ENCODE data around the gene FAM174B. TPM values are rescaled to one million over a fixed set of nuclear protein-coding genes. Genes with fewer than 3 reads are reported as not detected.
A peak's percentile ranks its signal among the peaks of the same experiment; 100 is the strongest.

The FAM174B gene
- total RNA-seq, 4 donors from 2014 or later = 9.2 to 15.5 (median 13.3) TPM

DNA sequence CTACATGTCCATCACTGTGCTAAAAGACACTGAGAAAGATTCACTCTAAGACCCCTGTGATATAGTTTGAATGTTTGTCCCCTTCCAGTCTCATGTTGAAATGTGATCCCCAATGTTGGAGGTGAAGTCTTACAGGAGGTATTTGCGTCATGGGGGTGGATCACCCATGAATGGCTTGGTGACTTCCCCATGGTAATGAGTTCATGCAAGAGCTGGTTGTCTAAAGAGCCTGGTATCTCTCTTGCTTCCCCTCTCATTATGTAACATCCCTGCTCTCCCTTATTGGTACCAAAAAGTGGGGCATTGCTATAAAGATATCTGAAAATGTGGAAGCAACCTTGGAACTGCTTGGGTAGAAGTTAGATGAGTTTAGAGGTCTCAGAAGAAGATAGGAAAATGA is 32.2 kb upstream of the FAM174B start:
- H3K4me3 ChIP-seq = no peak overlapping the region
- peaks cover 0 to 12% (median 0%) of the 10 kb centered on the region in 3 donors for H3K9me3 ChIP-seq
- no peak overlapping the region for H3K27ac ChIP-seq
- ATAC-seq = no peak
- WGBS, 2 donors (ENCODE audit: low coverage in 1 of 2) = 50 to 75% methylated on average over 1 of the region's 1 CpG
- TF ChIP-seq EP300 (IDR thresholded peaks at IDR 0.05) (no peak), POLR2A (IDR thresholded peaks at IDR 0.05) (no peak), POLR2AphosphoS5 (IDR thresholded peaks at IDR 0.05) (no peak)
- TF ChIP-seq, protein P1, sequence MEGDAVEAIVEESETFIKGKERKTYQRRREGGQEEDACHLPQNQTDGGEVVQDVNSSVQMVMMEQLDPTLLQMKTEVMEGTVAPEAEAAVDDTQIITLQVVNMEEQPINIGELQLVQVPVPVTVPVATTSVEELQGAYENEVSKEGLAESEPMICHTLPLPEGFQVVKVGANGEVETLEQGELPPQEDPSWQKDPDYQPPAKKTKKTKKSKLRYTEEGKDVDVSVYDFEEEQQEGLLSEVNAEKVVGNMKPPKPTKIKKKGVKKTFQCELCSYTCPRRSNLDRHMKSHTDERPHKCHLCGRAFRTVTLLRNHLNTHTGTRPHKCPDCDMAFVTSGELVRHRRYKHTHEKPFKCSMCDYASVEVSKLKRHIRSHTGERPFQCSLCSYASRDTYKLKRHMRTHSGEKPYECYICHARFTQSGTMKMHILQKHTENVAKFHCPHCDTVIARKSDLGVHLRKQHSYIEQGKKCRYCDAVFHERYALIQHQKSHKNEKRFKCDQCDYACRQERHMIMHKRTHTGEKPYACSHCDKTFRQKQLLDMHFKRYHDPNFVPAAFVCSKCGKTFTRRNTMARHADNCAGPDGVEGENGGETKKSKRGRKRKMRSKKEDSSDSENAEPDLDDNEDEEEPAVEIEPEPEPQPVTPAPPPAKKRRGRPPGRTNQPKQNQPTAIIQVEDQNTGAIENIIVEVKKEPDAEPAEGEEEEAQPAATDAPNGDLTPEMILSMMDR (IDR thresholded peaks at IDR 0.05) = no peak
- H3K4me1 ChIP-seq = peaks cover 0 to 8% (median 3%) of the 10 kb centered on the region in 3 donors
- no peaks in the 10 kb centered on the region for H3K36me3 ChIP-seq
- no peaks in the 10 kb centered on the region for H3K27me3 ChIP-seq

DNA sequence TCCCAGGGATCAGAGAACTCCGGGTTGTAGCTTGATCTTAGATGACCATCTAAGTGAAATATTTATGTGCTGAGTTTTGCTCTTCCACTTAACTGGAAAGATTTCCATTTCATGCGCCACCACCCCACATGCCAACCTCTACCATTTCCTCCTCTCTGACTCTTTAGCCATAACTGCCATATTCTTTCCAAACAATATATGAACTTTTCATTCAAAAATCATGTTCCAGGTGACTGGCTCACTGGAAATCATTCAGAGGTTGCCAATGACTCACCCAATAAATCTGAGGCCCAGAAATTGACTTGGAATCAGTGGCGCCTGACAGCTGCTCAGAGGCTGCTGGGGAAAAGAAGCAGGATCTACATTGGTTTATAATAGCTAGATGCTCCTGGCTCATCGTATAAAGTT is 31.6 kb upstream of the FAM174B start:
- Histone ChIP-seq H3K27ac (no peak overlapping the region), H3K27me3 (no peaks in the 10 kb centered on the region), H3K4me1 (peaks cover 0 to 9% (median 3%) of the 10 kb centered on the region in 3 donors), H3K36me3 (no peaks in the 10 kb centered on the region), H3K4me3 (no peak overlapping the region), H3K9me3 (peaks cover 0 to 12% (median 0%) of the 10 kb centered on the region in 3 donors)
- WGBS, 2 donors (ENCODE audit: low coverage in 1 of 2) = 82 to 95% methylated on average over 3 to 4 of the region's 4 CpGs
- no peak for ATAC-seq
- TF ChIP-seq POLR2A (IDR thresholded peaks at IDR 0.05) (no peak), POLR2AphosphoS5 (IDR thresholded peaks at IDR 0.05) (no peak), EP300 (IDR thresholded peaks at IDR 0.05) (no peak)
- TF ChIP-seq, protein P1 (IDR thresholded peaks at IDR 0.05) = no peak

DNA sequence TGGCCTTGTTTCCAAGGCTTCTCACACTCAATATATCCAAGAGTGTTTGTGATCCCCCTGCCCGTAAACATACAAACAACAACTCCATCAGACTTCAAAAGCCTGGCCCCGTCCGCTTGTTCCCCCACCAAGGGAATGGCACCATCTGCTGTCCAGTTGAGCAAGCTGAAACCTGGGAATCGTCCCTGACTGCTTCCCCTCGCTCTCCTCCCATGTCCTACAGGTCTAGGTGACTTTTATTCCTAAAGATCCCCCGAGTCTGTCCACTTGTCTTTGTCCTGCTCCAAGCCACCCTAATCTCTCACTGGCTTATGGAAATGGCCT is 27.9 kb upstream of the FAM174B start:
- peaks cover 0 to 5% (median 0%) of the 10 kb centered on the region in 3 donors for H3K9me3 ChIP-seq
- ATAC-seq = peak; percentile 4
- H3K27me3 ChIP-seq = no peaks in the 10 kb centered on the region
- H3K36me3 ChIP-seq = no peaks in the 10 kb centered on the region
- WGBS, 2 donors (ENCODE audit: low coverage in 1 of 2) = 38 to 54% methylated on average over 6 of the region's 6 CpGs
- H3K27ac ChIP-seq = peak overlapping the region in 1 of 4 donors; percentile 66
- peaks cover 0 to 22% (median 6%) of the 10 kb centered on the region in 3 donors for H3K4me1 ChIP-seq
- no peak overlapping the region for H3K4me3 ChIP-seq
- no peak for TF ChIP-seq EP300 (IDR thresholded peaks at IDR 0.05)
- TF ChIP-seq, protein P1 (IDR thresholded peaks at IDR 0.05) = peak; percentile 61 to 87 (median 69)

DNA sequence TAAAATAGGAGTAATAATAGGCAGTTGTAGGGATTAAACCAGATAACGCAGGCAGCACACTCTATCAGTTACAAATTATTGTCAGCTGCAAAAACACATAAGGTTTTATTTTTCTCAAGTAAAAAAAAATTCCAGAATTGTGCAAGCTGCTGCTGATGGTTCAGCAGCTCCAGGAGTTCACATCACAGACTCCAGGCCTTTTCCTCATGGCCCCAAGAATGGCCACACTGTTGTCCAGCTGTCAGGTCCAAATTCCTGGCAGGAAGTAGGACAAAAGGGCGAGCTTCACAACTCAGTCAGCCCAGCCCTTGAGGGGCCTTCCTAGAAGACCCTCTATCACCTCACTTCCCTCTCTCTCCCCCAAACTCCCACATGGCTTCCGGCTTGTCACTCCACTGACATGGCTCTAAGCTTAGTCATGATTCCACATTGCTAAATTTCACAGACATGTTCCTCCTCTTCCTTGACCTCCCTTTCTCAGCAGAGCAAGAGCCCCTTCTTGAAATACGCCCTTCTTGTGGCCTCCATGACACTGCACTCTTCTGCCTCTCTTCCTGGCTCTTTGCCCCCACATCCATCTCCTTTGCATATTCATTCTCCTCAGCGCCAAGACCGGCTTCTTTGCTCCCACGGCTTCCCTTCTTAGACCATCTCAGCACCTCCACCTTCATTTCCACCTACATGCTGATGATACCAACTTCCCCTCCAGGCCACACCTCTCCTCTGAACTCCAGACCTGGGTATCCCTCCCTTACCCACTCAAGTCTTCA is 27.4 kb upstream of the FAM174B start:
- peak; percentile 38 for ATAC-seq
- 67 to 88% methylated on average over 7 of the region's 7 CpGs for WGBS, 2 donors (ENCODE audit: low coverage in 1 of 2)

More for the DNA sequence above, 27.4 kb upstream of the FAM174B start:
- Histone ChIP-seq H3K27me3 (no peaks in the 10 kb centered on the region), H3K36me3 (no peaks in the 10 kb centered on the region), H3K4me1 (peaks cover 0 to 22% (median 6%) of the 10 kb centered on the region in 3 donors), H3K9me3 (no peaks in the 10 kb centered on the region), H3K4me3 (no peak overlapping the region), H3K27ac (peak overlapping the region in 3 of 4 donors; percentile 11 to 66 (median 39))
- TF ChIP-seq POLR2AphosphoS5 (IDR thresholded peaks at IDR 0.05) = no peak
- TF ChIP-seq POLR2A (IDR thresholded peaks at IDR 0.05) = no peak
- TF ChIP-seq, protein P1 (IDR thresholded peaks at IDR 0.05) = no peak
- no peak for TF ChIP-seq EP300 (IDR thresholded peaks at IDR 0.05)
